HepG2 (cell line): Measurements from ENCODE around the gene PPIB. TPM values are rescaled to one million over a fixed set of nuclear protein-coding genes. Genes with fewer than 3 reads are reported as not detected.

Experiments
- EEA1 ChIP-seq: sonication (generic); formaldehyde crosslinking; IDR thresholded peaks from 2 replicates; pipeline ENCODE4 v1.5.1; 2020; ENCODE audit warnings: mild to moderate bottlenecking, missing genetic modification reagents, borderline replicate concordance
- FOXJ3 ChIP-seq: sonication (generic); formaldehyde crosslinking; IDR thresholded peaks from 2 replicates; pipeline ENCODE4 v1.4.0; 2020; ENCODE audit warnings: missing genetic modification reagents, mild to moderate bottlenecking, borderline replicate concordance
- HNRNPLL ChIP-seq: fragments of 200-400 bp; formaldehyde crosslinking; IDR thresholded peaks from 2 replicates; pipeline ENCODE4 v1.6.1; 2017; ENCODE audit warnings: mild to moderate bottlenecking, low read depth, low read length; ENCODE audit not compliant: poor library complexity, severe bottlenecking
- KMT2B ChIP-seq: IDR thresholded peaks from 2 replicates; pipeline ENCODE4 v1.6.1; 2016; ENCODE audit warnings: missing genetic modification reagents, missing compliant biosample characterization
- MEF2D ChIP-seq: sonication (generic); formaldehyde crosslinking; IDR thresholded peaks from 2 replicates; pipeline ENCODE4 v1.5.1; 2020; ENCODE audit warnings: mild to moderate bottlenecking, missing genetic modification reagents
- MTA3 ChIP-seq: sonication (generic); formaldehyde crosslinking; IDR thresholded peaks from 2 replicates; pipeline ENCODE4 v1.4.0; 2020; ENCODE audit warnings: missing genetic modification reagents
- TARDBP ChIP-seq: sonication (generic); formaldehyde crosslinking; IDR thresholded peaks from 2 replicates; pipeline ENCODE4 v1.8.0; 2022; ENCODE audit warnings: mild to moderate bottlenecking, missing genetic modification reagents
- ZNF343 ChIP-seq: sonication (generic); formaldehyde crosslinking; IDR thresholded peaks from 2 replicates; pipeline ENCODE4 v1.4.0; 2020; ENCODE audit warnings: mild to moderate bottlenecking, missing genetic modification reagents
- ZNF546 ChIP-seq: sonication (generic); formaldehyde crosslinking; conservative IDR thresholded peaks from 2 replicates; pipeline ENCODE4 v1.8.1; 2023; ENCODE audit warnings: mild to moderate bottlenecking, missing genetic modification reagents
- ZNF558 ChIP-seq: sonication (generic); formaldehyde crosslinking; IDR thresholded peaks from 2 replicates; pipeline ENCODE4 v1.9.0; 2022; ENCODE audit warnings: mild to moderate bottlenecking, missing genetic modification reagents, borderline replicate concordance
- ZNF614 ChIP-seq: IDR thresholded peaks from 2 replicates; pipeline ENCODE4 v1.6.1; 2018; ENCODE audit warnings: missing biosample characterization, missing genetic modification reagents, inconsistent platforms, borderline replicate concordance
- ZNF652 ChIP-seq: IDR thresholded peaks from 2 replicates; pipeline ENCODE4 v1.6.1; 2016; ENCODE audit warnings: low read depth, borderline replicate concordance
- ZNF776 ChIP-seq: sonication (generic); formaldehyde crosslinking; IDR thresholded peaks from 2 replicates; pipeline ENCODE4 v1.4.0; 2020; ENCODE audit warnings: mild to moderate bottlenecking, missing genetic modification reagents
- polyA plus RNA-seq, 8 experiments: library from polyadenylated mRNA; depleted of rRNA in 3 of 8; stranded (reverse) in 7 of 8; unstranded in 1 of 8; fragments of >200 nt; fragmentation: Illumina TruSeq in 4 of 8; extraction: Trizol in 4 of 8; gene quantifications; 2 replicates each; pipeline versions ENCODE4 v1.2.1 to v1.2.3, GENCODE V29; 2011 to 2016; ENCODE audit warnings: low read depth in 4 of 8, missing spikeins in 1 of 8, mixed read lengths in 1 of 8; ENCODE audit not compliant: insufficient read depth in 1 of 8
- total RNA-seq, 5 experiments: library from RNA; depleted of rRNA; stranded (reverse); fragments of >200 nt; fragmentation: Illumina TruSeq; extraction: Trizol; gene quantifications; 2 replicates each; pipeline ENCODE4 v1.2.3, GENCODE V29; 2016; ENCODE audit warnings: low read depth in 1 of 5
- TF ChIP-seq, protein P1 (sequence below): sonication (generic); formaldehyde crosslinking; IDR thresholded peaks from 2 replicates; pipeline ENCODE4 v1.9.0; 2021; ENCODE audit warnings: missing genetic modification reagents, borderline replicate concordance
- TF ChIP-seq, protein P2 (sequence below): sonication (generic); formaldehyde crosslinking; IDR thresholded peaks from 2 replicates; pipeline ENCODE4 v1.8.1; 2022; ENCODE audit warnings: mild to moderate bottlenecking, missing genetic modification reagents
- TF ChIP-seq, protein P3 (sequence below): fragments of 450-650 bp; IDR thresholded peaks from 2 replicates; pipeline ENCODE4 v1.6.1; 2017; ENCODE audit warnings: mild to moderate bottlenecking
- TF ChIP-seq, protein P4 (sequence below): sonication (generic); formaldehyde crosslinking; IDR thresholded peaks from 2 replicates; pipeline ENCODE4; 2020; ENCODE audit warnings: missing genetic modification reagents, mild to moderate bottlenecking, borderline replicate concordance

PPIB gene
- total and polyA plus RNA-seq, 2 of the 13 experiments (the other 11 are each of a cell fraction or from before 2014, with no cell fraction given): 780 to 882 TPM

DNA sequence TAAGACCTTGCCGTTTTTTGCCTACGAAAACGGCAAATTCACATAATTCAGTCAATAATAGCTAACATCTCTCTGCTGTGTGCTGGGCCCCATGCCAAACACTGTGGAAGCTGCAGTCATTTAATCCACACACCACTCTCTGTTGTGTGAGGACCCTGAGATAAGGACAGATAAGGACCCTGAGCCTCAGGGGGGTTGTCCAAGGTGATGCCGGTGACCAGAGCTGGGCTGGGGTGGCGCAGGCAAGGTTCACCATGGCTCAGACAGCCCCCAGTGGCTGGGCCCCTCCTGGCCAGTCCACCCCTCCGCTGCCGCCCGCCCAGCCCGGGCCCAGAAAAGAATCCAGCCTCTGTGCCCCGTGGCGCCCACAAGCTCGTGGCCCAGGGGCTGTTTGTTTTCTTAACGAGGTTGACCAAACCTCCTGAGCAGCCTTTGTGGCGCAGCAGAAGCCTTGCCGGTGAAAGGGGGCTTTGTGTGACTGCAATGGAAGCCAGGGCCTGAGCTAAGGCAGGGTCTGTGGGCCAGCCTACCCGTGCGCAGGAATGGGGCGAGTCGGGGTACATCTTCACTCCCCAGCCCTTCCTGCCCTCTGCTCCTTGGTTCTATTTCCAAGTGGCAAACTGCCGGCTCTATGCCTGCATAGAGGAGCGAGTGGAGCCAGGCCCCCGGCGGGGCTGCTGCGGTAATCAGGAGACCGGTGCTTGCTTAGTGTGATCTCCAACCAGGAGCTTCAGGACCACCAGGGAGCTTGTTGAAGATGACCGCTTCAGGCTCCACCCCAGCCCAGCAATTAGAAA, 15.7 kb downstream of the PPIB start (continued):
- TF ChIP-seq, protein P1, sequence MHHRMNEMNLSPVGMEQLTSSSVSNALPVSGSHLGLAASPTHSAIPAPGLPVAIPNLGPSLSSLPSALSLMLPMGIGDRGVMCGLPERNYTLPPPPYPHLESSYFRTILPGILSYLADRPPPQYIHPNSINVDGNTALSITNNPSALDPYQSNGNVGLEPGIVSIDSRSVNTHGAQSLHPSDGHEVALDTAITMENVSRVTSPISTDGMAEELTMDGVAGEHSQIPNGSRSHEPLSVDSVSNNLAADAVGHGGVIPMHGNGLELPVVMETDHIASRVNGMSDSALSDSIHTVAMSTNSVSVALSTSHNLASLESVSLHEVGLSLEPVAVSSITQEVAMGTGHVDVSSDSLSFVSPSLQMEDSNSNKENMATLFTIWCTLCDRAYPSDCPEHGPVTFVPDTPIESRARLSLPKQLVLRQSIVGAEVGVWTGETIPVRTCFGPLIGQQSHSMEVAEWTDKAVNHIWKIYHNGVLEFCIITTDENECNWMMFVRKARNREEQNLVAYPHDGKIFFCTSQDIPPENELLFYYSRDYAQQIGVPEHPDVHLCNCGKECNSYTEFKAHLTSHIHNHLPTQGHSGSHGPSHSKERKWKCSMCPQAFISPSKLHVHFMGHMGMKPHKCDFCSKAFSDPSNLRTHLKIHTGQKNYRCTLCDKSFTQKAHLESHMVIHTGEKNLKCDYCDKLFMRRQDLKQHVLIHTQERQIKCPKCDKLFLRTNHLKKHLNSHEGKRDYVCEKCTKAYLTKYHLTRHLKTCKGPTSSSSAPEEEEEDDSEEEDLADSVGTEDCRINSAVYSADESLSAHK (CRISPR knock-in tag): no peak
- TF ChIP-seq, protein P2, sequence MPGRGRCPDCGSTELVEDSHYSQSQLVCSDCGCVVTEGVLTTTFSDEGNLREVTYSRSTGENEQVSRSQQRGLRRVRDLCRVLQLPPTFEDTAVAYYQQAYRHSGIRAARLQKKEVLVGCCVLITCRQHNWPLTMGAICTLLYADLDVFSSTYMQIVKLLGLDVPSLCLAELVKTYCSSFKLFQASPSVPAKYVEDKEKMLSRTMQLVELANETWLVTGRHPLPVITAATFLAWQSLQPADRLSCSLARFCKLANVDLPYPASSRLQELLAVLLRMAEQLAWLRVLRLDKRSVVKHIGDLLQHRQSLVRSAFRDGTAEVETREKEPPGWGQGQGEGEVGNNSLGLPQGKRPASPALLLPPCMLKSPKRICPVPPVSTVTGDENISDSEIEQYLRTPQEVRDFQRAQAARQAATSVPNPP: no peak
- no peak for TF ChIP-seq ZNF546 (CRISPR knock-in tag)
- 0 out of 2 replicates have a peak, but pooled peaks have one; percentile 48 for TF ChIP-seq TARDBP
- TF ChIP-seq ZNF343: no peak
- no peak for TF ChIP-seq FOXJ3 (CRISPR knock-in tag)
- no peak for TF ChIP-seq ZNF614 (CRISPR knock-in tag)
- TF ChIP-seq, protein P3, sequence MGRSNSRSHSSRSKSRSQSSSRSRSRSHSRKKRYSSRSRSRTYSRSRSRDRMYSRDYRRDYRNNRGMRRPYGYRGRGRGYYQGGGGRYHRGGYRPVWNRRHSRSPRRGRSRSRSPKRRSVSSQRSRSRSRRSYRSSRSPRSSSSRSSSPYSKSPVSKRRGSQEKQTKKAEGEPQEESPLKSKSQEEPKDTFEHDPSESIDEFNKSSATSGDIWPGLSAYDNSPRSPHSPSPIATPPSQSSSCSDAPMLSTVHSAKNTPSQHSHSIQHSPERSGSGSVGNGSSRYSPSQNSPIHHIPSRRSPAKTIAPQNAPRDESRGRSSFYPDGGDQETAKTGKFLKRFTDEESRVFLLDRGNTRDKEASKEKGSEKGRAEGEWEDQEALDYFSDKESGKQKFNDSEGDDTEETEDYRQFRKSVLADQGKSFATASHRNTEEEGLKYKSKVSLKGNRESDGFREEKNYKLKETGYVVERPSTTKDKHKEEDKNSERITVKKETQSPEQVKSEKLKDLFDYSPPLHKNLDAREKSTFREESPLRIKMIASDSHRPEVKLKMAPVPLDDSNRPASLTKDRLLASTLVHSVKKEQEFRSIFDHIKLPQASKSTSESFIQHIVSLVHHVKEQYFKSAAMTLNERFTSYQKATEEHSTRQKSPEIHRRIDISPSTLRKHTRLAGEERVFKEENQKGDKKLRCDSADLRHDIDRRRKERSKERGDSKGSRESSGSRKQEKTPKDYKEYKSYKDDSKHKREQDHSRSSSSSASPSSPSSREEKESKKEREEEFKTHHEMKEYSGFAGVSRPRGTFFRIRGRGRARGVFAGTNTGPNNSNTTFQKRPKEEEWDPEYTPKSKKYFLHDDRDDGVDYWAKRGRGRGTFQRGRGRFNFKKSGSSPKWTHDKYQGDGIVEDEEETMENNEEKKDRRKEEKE: no peak
- TF ChIP-seq MEF2D: 0 out of 2 replicates have a peak, but pooled peaks have one; percentile 26
- TF ChIP-seq, protein P4, sequence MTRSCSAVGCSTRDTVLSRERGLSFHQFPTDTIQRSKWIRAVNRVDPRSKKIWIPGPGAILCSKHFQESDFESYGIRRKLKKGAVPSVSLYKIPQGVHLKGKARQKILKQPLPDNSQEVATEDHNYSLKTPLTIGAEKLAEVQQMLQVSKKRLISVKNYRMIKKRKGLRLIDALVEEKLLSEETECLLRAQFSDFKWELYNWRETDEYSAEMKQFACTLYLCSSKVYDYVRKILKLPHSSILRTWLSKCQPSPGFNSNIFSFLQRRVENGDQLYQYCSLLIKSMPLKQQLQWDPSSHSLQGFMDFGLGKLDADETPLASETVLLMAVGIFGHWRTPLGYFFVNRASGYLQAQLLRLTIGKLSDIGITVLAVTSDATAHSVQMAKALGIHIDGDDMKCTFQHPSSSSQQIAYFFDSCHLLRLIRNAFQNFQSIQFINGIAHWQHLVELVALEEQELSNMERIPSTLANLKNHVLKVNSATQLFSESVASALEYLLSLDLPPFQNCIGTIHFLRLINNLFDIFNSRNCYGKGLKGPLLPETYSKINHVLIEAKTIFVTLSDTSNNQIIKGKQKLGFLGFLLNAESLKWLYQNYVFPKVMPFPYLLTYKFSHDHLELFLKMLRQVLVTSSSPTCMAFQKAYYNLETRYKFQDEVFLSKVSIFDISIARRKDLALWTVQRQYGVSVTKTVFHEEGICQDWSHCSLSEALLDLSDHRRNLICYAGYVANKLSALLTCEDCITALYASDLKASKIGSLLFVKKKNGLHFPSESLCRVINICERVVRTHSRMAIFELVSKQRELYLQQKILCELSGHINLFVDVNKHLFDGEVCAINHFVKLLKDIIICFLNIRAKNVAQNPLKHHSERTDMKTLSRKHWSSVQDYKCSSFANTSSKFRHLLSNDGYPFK: peak; percentile 48; the same call in 1 of the 2 replicates
- TF ChIP-seq HNRNPLL: peak; percentile 49
- TF ChIP-seq ZNF776 (CRISPR knock-in tag): no peak; the same call in 1 of the 2 replicates
- TF ChIP-seq ZNF558 (CRISPR knock-in tag): 0 out of 2 replicates have a peak, but pooled peaks have one; percentile 23
- no peak for TF ChIP-seq ZNF652 (CRISPR knock-in tag)
- TF ChIP-seq KMT2B (CRISPR knock-in tag): no peak
- no peak for TF ChIP-seq EEA1 (CRISPR knock-in tag)
- TF ChIP-seq MTA3 (CRISPR knock-in tag): no peak
